Measurements from ENCODE around the gene EYA3. TPM values are rescaled to one million over a fixed set of nuclear protein-coding genes. Genes with fewer than 3 reads are reported as not detected.

EYA3 gene
- total RNA-seq, 1 donor from 2014 or later, result 22.1 TPM

- H3K4me3 Mint-ChIP-seq (ENCODE audit: unreplicated experiment), result no peak overlapping the region
- Histone ChIP-seq H3K79me2 (ENCODE audit: insufficient read depth, low read length) (no peaks in the 10 kb centered on the region), H3K36me3 (ENCODE audit: insufficient read depth, low read length) (no peaks in the 10 kb centered on the region), H3K4me1 (ENCODE audit: insufficient read depth, low read length) (peaks cover 10% of the 10 kb centered on the region), H3K27ac (ENCODE audit: low read depth, low read length) (no peak overlapping the region), H4K20me1 (ENCODE audit: insufficient read depth, low read length) (no peaks in the 10 kb centered on the region), H3K4me2 (ENCODE audit: low read length) (peak overlapping the region; percentile 22), H3K27me3 (ENCODE audit: insufficient read depth, low read length) (no peaks in the 10 kb centered on the region), H3K9ac (ENCODE audit: low read length) (no peak overlapping the region), H3K4me3 (ENCODE audit: insufficient read depth, low read depth, low read length) (no peak overlapping the region), H3K9me3 (ENCODE audit: insufficient read depth, low read depth, low read length) (no peaks in the 10 kb centered on the region), H2AFZ (ENCODE audit: low read depth, low read length) (no peak overlapping the region)
- peaks cover 6% of the 10 kb centered on the region for H3K27me3 Mint-ChIP-seq (ENCODE audit: low read depth, unreplicated experiment)
- H3K9me3 Mint-ChIP-seq (ENCODE audit: unreplicated experiment), result no peaks in the 10 kb centered on the region
- H3K27ac Mint-ChIP-seq (ENCODE audit: unreplicated experiment), result no peak overlapping the region
- no peak for TF ChIP-seq EZH2 (IDR thresholded peaks at IDR 0.05; ENCODE audit: insufficient read depth, low read length)
- TF ChIP-seq CTCF (IDR thresholded peaks at IDR 0.05; ENCODE audit: insufficient read depth, low read depth, low read length), result no peak
- DNase-seq (ENCODE audit: low read depth) (peak; percentile 65), FAIRE-seq (no peak)
- peaks cover 3% of the 10 kb centered on the region for H3K36me3 Mint-ChIP-seq (ENCODE audit: low read depth, unreplicated experiment)
- peaks cover 8% of the 10 kb centered on the region for H3K4me1 Mint-ChIP-seq (ENCODE audit: low read depth, unreplicated experiment)
Observed at GRCh38 chr1:28122183-28122582, 33.8 kb upstream of the EYA3 start.

DNA sequence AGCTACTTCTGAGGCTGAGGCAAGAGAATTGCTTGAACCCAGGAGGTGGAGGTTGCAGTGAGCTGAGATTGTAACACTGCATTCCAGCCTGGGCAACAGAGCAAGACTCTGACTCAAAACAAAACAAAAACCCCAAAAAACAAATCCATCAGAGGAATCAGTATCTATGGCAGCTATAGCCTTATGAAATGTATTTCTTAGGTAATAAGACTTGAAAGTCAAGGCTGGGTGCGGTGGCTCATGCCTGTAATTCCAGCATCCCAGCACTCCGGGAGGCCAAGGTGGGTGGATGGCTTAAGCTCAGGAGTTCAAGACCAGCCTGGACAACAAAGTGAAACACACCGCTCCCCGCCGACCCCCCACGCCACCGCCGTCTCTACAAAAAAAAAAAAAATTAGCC, 31.1 kb upstream of the EYA3 start:
- Histone ChIP-seq H3K79me2 (ENCODE audit: insufficient read depth, low read length) (no peaks in the 10 kb centered on the region), H3K27me3 (ENCODE audit: insufficient read depth, low read length) (no peaks in the 10 kb centered on the region), H3K9ac (ENCODE audit: low read length) (no peak overlapping the region), H3K4me3 (ENCODE audit: insufficient read depth, low read depth, low read length) (no peak overlapping the region), H3K4me1 (ENCODE audit: insufficient read depth, low read length) (peaks cover 10% of the 10 kb centered on the region), H4K20me1 (ENCODE audit: insufficient read depth, low read length) (no peaks in the 10 kb centered on the region), H2AFZ (ENCODE audit: low read depth, low read length) (no peak overlapping the region), H3K4me2 (ENCODE audit: low read length) (no peak overlapping the region), H3K9me3 (ENCODE audit: insufficient read depth, low read depth, low read length) (no peaks in the 10 kb centered on the region), H3K27ac (ENCODE audit: low read depth, low read length) (no peak overlapping the region), H3K36me3 (ENCODE audit: insufficient read depth, low read length) (no peaks in the 10 kb centered on the region)
- H3K36me3 Mint-ChIP-seq (ENCODE audit: low read depth, unreplicated experiment), result peaks cover 3% of the 10 kb centered on the region
- H3K27me3 Mint-ChIP-seq (ENCODE audit: low read depth, unreplicated experiment), result peaks cover 6% of the 10 kb centered on the region
- no peak for TF ChIP-seq EZH2 (IDR thresholded peaks at IDR 0.05; ENCODE audit: insufficient read depth, low read length)
- no peak for TF ChIP-seq CTCF (IDR thresholded peaks at IDR 0.05; ENCODE audit: insufficient read depth, low read depth, low read length)
- no peak overlapping the region for H3K4me3 Mint-ChIP-seq (ENCODE audit: unreplicated experiment)
- H3K9me3 Mint-ChIP-seq (ENCODE audit: unreplicated experiment), result no peaks in the 10 kb centered on the region
- no peak for DNase-seq (ENCODE audit: low read depth)
- no peak overlapping the region for H3K27ac Mint-ChIP-seq (ENCODE audit: unreplicated experiment)
- no peak for FAIRE-seq
- peaks cover 8% of the 10 kb centered on the region for H3K4me1 Mint-ChIP-seq (ENCODE audit: low read depth, unreplicated experiment)

- Mint-ChIP-seq H3K27me3 (ENCODE audit: low read depth, unreplicated experiment) (peaks cover 6% of the 10 kb centered on the region), H3K27ac (ENCODE audit: unreplicated experiment) (no peak overlapping the region), H3K9me3 (ENCODE audit: unreplicated experiment) (no peaks in the 10 kb centered on the region), H3K4me1 (ENCODE audit: low read depth, unreplicated experiment) (peaks cover 8% of the 10 kb centered on the region), H3K36me3 (ENCODE audit: low read depth, unreplicated experiment) (peaks cover 3% of the 10 kb centered on the region), H3K4me3 (ENCODE audit: unreplicated experiment) (no peak overlapping the region)
- H3K9ac ChIP-seq (ENCODE audit: low read length), result no peak overlapping the region
- TF ChIP-seq CTCF (IDR thresholded peaks at IDR 0.05; ENCODE audit: insufficient read depth, low read depth, low read length) (no peak), EZH2 (IDR thresholded peaks at IDR 0.05; ENCODE audit: insufficient read depth, low read length) (no peak)
- no peak for DNase-seq (ENCODE audit: low read depth)
- H3K79me2 ChIP-seq (ENCODE audit: insufficient read depth, low read length), result no peaks in the 10 kb centered on the region
- no peaks in the 10 kb centered on the region for H4K20me1 ChIP-seq (ENCODE audit: insufficient read depth, low read length)
- H3K4me3 ChIP-seq (ENCODE audit: insufficient read depth, low read depth, low read length), result no peak overlapping the region
- H3K4me2 ChIP-seq (ENCODE audit: low read length), result no peak overlapping the region
- peaks cover 10% of the 10 kb centered on the region for H3K4me1 ChIP-seq (ENCODE audit: insufficient read depth, low read length)
- H3K27ac ChIP-seq (ENCODE audit: low read depth, low read length), result no peak overlapping the region
- no peaks in the 10 kb centered on the region for H3K27me3 ChIP-seq (ENCODE audit: insufficient read depth, low read length)
- no peak for FAIRE-seq
- H2AFZ ChIP-seq (ENCODE audit: low read depth, low read length), result no peak overlapping the region
- no peaks in the 10 kb centered on the region for H3K9me3 ChIP-seq (ENCODE audit: insufficient read depth, low read depth, low read length)
- no peaks in the 10 kb centered on the region for H3K36me3 ChIP-seq (ENCODE audit: insufficient read depth, low read length)
Observed at GRCh38 chr1:28118640-28119307, 30.4 kb upstream of the EYA3 start.
